HG02571 (cell line): ENCODE measurements around the gene CLPSL2.
A peak's percentile ranks its signal among the peaks of the same experiment; 100 is the strongest.
"Not testable (repeated sequence)": the region's sequence is repeated elsewhere in the genome, so short reads cannot be mapped to it uniquely, and the experiment has no call there.

Source experiments
- ATAC-seq: cut with Tn5 transposase; IDR thresholded peaks from one replicate; pipeline ENCODE4 v1.9.1; 2021; ENCODE audit warnings: mild to moderate bottlenecking, moderate library complexity; ENCODE audit not compliant: unreplicated experiment

Gene CLPSL2, protein sequence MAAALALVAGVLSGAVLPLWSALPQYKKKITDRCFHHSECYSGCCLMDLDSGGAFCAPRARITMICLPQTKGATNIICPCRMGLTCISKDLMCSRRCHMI

DNA sequence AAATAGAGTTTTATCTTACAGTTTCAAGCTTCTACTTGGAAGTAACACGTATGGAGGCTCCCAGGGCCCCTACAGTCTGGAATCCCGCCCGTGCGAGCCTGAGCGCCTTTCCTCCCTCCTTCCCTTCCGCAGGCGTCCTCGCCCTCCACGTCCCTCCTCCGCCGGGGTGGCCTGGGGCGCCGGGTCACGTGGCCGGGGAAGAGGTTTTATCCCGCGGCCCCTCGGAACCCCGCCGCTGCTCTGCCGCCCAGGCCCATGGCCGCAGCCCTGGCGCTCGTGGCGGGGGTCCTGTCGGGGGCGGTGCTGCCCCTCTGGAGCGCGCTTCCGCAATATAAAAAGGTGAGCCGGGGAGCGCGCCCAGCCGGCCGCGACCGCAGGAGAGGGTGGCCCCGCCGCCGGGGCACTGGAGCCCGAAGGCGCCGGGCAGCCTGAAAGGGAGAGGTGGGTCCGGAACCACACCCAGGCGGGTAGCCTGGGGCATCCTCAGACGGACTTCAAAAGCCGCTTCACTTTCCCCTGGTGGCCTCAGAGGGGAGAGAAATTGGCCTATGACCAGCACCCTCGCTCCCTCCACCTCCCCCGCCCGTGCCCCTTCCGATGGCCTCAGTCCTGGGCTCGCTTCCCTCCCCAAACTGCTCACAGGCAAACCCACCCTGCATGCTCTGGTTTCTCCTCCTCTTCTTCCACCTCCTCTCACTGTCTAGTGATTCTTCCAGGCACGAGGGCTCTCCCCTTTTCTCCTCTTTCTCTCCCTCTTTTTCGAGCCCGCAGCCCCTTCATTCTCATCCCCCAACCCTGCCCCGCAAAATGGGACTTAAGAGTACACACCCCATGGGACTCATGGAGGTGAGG lies at the start of gene CLPSL2:
TSS of gene CLPSL2 (plus strand) at position 235 of the 852 bp plus-strand sequence. CDS start at position 256, 21 bp downstream.
- ATAC-seq = no peak

DNA sequence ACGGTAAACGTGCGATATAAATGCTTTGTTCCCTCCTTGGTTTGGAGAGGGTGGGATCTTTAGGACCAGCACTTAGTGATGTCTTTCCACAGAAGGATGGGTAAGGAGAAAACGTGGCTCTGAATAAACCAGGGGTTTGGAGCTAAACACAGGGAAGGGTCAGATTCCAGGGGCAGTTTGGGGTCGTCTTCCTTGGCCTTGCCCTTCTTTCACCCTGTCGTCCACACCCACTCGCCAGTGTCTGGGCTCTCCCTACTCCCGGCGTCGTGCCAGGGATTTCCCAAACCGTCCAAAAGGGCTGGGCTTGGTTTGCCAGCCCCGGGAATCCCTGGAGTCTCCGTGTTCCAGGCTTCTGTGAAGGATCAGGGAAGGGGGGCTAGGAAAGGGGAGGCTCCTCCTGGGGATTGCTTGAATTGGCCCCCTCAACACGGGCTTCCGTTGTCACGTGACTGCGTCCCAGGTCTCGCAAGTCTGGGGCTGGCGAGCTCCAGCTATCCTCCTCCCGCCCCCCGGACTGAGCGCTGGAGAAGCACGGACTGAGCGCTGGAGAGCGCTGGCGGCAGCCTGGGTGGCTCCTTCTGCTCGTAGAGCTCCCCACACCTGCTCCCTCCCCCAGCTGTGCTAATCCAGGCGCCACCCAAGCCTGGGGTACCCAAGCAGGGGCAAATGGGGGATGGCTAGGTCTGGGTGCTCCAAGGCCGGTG lies 49.0 kb upstream of the CLPSL2 start:
- ATAC-seq = peak; percentile 6

DNA sequence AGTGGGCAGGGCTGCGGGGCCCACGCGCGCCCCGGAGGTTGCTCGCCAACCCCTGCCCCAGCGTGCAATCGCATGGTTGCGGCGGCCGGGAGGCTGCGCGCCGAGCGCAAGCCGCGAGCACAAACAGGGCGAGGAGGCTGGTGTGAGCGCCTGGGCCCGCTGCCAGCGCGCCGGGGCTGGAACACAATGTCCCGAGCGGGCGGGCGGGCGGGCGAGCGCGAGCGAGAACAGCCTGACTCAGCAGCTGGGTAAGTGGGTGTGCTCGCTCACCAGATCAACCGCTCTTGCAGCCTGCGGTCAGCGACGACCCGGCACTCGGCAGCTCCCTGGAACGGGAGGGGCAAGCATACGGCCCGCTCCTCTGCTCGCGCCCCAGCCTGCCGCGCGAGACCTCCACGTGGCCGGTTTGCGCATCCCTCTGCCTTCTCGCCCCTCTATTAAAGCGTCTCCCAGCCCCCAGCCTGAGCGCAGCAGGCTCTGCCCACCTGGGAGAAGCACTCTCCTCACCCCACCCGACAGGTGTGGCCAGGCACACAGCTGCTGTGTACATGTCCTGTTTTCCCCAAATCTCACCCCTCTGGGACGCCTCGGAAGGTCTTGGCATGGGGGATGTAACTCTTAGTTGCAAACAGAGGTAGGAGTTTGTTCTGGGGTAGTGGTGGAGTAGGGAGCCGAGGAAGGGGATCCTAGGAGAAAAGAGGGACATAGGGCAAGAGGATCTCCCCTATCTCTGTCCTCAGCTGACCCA lies 48.3 kb upstream of the CLPSL2 start:
- peak; percentile 45 for ATAC-seq

DNA sequence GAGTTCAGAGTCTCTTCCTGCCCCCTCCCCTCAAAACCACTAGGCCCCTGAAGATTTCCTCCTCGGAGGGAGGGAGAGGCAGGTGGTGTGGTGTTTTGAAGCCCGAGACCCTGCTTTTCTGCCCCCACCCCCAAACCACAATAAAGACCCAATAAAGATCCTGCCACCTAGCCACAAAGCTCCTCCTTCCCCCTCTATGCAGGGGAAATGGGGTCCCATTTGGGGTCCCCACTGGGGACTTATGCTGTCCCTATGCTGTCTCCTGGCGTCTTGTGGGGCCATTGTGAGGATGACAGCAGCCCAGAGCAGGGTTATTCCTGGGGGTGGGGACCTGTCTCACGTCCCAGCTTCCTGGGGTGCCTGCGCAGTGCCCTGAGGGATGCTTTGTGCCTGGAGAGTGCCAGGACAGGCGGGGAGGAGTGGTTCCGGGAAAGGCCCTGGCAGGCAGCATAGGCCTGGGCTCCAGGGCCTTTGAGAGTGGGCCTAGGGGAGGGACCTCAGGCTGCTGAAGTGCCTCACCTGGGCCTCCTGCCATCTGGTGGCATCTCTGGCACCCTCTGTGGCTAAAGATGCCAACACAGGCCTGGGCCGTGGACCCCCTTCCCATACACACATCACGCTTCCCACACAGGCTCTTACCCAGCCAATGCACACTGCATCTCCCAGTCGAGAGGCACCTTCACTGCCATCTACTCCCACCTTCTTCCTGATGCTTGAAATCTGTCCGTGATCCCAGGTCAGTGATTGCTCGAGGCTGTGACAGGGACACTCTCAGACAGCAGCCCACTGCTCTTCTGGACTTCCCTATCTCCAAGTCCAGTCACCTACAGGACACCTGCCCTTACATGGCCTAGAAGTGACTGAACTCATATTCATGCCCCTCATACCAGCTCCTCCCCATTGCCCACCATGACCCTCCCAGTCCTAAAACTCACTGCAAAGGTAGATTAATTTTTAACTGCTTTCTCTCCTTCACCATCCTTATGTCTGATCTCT lies 47.4 kb upstream of the CLPSL2 start:
- ATAC-seq = no peak

DNA sequence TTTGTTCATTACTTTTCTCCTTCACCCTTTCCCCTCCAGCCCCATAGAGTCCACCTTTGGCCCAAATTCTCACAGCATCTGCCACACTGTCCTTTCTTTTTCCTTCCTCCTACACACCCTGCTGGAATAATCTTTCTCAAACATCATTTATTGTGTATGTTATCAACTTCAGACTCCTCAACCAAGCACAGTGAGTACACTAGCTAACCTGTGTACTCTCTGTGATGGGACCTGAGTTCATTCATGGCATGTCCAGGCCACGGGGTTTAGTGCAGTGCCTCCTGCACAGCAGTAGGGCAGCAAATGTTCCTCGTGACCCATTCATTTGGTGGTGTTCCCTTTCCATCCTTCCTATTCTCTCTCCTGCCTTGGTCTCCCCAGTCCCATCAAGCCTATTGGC lies 46.7 kb upstream of the CLPSL2 start:
- ATAC-seq = no peak

DNA sequence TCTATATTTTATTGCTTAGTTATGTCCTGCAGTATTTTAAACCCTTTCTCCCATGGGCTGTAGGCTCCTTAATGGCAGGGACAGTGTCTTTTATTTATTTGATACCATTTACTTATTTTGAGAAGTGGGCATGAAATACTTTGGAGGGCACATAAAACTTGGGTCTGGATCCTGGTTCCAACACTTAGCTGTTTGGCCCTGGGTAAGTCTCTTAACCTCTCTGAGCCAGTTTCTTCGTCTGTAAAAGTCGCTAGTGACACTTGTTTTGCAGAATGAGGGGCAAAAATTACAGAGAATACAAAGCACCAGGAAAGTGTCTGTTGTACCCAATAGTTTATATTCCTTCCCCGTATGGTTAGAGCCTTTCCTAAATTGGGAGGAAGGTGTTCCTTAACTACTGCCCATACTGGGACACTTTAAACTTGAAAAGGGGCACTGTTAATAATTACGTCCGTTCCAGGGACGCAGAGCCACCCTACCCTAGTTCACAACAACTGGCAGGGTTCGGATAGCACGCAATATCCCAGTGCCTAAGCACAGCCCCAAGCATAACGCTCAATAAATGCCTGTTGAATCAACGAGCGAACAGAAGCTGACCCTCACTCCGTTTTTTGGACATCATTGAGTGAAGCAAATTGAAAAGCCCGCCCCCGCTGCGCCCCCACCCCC lies 45.5 kb upstream of the CLPSL2 start:
- ATAC-seq = no peak

DNA sequence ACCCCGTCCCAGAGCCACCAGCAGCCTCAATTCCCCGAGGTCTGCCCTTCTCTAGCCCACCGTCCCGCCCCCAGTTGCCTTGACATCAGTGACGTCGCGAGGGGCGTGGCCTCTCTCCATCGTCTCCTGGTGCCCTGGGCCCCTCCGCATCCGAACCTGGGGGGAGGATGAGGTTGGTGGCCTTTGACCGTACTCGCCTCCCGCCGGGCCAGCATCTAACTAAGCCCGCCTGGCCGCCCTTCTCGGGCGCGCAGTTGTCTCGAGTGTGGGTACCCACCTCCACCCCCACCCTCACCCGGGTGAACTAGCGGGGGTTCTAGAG lies 45.0 kb upstream of the CLPSL2 start:
- peak; percentile 43 for ATAC-seq

DNA sequence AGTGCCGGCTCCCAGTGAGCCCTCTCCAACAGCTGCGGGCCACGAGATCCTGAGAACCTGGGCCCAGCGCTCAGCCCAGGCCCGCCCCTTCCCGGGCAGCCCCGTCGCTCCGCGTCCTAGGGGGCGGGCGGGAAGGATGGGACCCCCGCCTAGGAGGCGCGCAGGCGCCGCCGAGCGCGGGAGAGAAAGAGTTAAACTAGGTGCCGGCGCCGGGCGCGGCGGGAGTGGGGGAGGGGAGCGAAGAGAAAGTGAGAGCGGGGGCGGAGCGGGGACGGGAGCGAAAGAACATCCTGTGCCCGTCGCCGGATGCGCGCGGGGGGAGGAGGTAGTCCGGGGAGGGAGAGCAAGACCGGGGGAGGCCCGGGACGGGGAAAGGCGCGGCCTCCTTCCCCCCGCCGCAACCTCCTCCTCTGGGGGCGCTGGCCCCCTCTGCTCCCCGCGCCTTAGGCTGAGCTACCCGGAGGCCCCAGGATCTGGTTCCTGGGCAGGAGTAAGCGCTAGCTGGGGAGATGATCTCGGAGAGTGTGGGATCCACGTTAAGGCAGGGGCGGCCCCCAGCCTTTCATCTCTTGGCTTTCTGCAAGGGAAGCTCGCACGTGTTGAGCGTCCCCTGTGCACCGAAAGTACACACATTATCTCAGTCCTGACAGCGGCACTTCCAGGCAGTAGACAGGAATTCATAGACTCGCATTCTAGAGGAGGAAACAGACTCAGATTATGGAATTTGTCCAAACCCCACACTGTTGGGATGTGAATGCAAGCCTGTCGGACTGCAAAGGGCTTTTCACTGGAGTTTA lies 44.5 kb upstream of the CLPSL2 start:
- ATAC-seq = peak; percentile 40

DNA sequence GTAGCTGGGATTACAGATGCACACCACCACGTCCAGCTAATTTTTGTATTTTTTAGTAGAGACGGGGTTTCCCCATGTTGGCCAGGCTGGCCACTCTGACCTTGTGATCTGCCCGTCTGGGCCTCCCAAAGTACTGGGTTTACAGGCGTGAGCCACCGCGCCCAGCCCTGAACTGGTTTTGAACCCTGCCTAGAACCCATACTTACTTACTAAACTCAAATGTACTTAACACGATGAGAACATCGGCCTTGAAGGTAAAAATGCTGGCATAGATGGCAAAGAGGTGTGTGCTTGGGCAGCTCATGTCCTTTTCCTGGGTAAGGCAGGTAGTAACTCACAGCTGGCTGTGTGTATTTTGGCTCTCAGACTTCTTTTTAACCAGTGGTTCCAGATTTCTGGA lies 42.8 kb upstream of the CLPSL2 start:
- ATAC-seq = no peak

DNA sequence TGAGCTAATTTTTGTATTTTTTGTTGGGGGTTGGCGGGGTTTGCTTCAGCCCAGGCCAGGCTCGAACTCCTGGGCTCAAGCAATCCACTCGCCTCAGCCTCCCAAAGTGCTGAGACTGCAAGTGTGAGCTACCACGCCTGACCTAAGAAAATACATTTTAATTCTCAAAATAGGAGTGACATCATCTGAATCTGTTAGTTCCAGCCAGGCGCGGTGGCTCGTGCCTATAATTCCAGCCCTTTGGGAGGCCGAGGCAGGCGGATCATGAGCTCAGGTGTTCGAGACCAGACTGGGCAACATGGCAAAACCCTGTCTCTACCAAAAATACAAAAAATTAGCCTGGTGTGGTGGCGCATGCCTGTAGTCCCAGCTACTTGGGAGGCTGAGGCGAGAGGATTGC lies 42.1 kb upstream of the CLPSL2 start:
- not testable (repeated sequence) for ATAC-seq

DNA sequence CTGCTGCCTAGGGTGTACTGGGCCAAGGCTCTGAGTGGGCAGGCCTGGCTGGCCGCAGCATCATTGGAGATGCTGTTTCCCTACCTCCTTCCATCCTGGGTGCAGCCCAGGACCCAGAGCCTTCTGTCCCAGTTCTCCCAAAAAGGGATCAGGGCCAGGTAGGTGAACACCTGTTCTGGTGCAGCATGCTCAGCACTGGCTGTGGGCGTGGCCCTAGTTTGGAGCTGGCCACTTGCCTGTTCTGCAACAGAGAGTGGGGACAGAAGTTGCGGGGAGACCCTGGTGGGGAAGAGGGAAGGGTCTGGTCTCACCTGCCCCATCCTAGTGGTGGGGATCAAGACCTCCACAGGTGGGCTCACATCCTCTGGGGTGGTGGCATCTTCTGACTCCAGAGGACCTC lies 40.9 kb upstream of the CLPSL2 start:
- ATAC-seq = no peak

DNA sequence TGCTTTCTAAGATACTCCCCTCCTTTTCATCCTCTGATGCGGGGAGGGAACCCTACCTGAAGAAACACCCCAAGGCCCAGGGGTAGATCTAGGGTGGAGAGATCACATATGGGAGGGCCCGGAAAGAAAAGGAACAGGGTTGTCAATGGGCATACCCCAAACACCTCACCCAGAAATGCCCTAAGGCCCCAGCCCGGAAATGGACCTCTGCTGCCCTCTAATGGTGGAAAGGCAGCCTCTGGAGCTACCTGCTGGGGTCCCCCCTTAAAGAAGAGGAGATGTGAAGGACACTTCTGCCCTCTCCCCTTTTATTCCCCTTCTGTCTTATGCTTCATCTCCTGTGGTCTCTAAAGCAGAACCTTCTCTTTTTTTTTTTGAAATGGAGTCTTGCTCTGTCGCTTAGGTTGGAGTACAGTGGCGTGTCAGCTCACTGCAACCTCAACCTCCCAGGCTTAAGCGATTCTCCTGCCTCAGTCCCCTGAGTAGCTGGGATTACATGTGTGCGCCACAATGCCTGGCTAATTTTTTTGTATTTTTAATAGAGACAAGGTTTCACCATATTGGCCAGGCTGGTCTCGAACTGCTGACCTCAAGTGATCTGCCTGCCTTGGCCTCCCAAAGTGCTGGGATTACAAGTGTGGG lies 40.0 kb upstream of the CLPSL2 start:
- no peak for ATAC-seq

DNA sequence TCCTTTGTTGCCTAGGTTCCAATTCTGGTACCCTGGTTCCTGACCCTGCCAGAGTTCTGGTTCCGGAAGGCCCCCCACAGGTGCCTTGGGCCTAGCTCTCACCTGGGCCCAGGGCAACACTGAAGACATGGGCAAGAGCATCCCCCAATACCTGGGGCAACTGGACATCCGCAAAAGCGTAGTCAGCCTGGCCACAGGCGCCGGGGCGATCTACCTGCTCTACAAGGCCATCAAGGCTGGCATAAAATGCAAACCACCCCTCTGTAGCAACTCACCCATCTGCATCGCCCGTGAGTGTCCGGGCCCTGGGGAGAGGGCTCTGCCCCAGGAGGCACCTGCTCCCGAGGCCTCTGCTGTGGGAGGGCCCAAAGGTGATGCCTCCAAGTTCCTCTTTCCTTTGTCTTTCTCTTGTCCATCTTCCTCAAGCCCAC lies 39.4 kb upstream of the CLPSL2 start, which contains the start of gene ARMC12:
TSS of gene ARMC12 (plus strand) at position 51 of the 431 bp plus-strand sequence. CDS start at position 128, 77 bp downstream.
- ATAC-seq = no peak

DNA sequence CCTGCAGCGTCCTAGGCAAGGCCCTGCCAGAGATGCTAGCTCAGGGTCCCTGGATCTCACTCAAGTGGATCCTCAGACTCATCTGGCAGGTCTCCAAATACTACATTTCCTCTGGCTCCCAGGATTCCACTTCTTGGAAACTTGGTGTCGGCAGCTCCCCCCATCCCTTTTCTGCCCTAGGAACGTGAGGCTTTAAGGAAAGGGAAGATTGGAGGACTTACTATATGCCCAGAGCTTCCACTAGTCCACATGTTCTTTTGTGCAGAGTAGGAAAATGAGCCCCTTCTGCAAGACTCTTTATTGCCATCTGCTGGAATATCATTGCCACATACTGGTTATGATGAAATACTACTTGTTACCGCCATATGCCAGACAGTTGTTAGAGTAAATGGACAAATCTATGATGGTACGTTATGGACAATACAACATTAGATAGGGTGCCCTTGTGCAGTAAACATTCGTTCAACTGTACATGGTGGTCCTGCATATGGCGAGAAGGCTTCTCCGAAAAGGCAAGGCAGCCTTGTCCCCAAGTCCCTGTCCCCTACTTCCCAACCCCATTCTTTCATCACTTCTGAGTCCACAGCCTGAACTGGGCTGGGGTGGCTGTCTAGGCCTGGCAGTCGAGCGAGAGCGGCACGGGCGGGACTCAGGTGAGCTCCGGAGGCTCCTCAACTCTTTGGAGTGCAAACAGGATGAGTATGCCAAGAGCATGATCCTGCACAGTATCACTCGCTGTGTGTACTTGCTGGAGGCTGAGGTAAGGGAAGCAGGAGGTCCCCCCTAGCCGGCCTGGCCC lies 38.8 kb upstream of the CLPSL2 start:
- no peak for ATAC-seq

DNA sequence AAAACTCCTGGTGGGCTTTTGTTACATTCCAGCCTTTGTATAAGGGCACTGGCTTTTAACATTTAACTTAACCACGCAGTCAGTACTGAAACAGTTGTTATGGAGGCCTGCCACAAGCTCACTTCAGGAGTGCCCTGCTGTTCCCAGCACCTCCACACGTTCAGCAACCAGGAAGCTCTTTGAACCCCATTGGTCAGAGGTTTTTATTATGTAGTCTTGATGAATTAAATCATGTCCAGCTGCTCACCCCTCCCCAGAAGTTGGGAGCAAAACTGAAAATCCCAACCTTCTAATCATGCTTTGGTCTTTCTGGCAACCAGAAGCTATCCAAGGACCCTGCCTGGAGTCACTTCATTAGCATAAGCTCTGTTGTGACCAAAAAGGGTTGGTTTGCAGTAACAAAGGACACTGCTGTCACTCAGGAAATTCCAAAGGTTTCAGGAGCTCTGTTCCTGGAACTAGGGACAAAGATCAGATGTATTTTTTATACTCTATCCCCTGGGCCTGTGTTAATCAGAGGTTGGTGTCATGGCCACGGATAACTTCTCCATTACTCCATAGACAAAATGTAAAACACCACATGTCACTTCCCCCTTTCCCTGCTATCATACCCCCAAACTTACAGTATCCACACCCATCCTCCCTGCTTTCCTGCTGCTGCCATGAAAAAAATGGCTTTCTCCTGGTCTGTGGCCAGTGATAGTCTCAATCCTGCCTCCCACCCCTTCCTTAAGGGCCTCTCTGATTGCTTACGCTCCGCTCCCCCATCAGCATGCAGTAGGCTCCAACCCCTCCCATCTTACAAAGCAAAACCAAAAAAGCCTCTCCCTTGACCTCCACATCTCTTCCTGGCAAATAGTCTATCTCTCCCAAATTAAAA lies 36.5 kb upstream of the CLPSL2 start:
- no peak for ATAC-seq

DNA sequence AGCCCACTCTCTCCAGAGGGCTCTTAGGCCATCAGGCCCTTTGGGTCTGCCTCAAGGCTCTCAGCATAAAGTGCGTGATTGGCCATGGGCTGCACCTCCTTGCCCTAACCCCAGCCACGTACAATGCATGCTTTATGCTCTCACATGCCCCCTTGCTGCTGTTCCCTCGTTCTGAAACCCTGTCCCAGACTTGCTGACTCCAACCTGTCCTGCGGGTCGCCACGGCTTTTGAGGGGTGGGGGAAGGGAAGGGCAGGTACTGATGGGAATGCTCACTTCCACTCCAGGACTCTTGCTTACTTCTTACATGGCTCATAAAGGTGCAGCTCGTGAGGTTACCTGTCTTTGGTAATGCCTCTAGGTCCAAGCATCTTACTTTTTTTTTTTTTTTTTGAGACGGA lies 33.6 kb upstream of the CLPSL2 start:
- no peak for ATAC-seq
